Astrocyte (in vitro differentiated cells and primary cell): Measurements from ENCODE around the gene SHROOM3. TPM values are rescaled to one million over a fixed set of nuclear protein-coding genes. Genes with fewer than 3 reads are reported as not detected.

Experiments used
- DNase-seq: peaks from one replicate; pipeline ENCODE4 v3.0.0-alpha.2; 2010; ENCODE audit warnings: low read depth
- FAIRE-seq: peaks from 2 replicates; lab custom pipeline; 2011; peaks lifted over from hg19 to GRCh38; lab: Jason Lieb, UNC
- H2AFZ ChIP-seq: 2 replicates; pipeline ENCODE4 v1.6.0; 2012; ENCODE audit warnings: low read depth, low read length, inconsistent platforms
- H3K27ac ChIP-seq: 2 replicates; pipeline ENCODE4 v1.5.1; 2011; ENCODE audit warnings: low read depth, low read length, inconsistent platforms
- H3K27me3 ChIP-seq: 2 replicates; pipeline ENCODE4 v1.6.0; 2011; ENCODE audit warnings: low read length, inconsistent platforms; ENCODE audit not compliant: insufficient read depth
- H3K36me3 ChIP-seq: 2 replicates; pipeline ENCODE4 v1.5.1; 2011; ENCODE audit warnings: low read length, inconsistent platforms; ENCODE audit not compliant: insufficient read depth
- H3K4me1 ChIP-seq: 2 replicates; pipeline ENCODE4 v1.5.1; 2011; ENCODE audit warnings: low read length, inconsistent platforms; ENCODE audit not compliant: insufficient read depth
- H3K4me2 ChIP-seq: 2 replicates; pipeline ENCODE4 v1.6.0; 2012; ENCODE audit warnings: low read length, inconsistent platforms
- H3K4me3 ChIP-seq: 2 replicates; pipeline ENCODE4 v1.5.1; 2011; ENCODE audit warnings: low read depth, mild to moderate bottlenecking, low read length, inconsistent platforms; ENCODE audit not compliant: insufficient read depth
- H3K79me2 ChIP-seq: 2 replicates; pipeline ENCODE4 v1.6.0; 2012; ENCODE audit warnings: mild to moderate bottlenecking, low read length, inconsistent platforms; ENCODE audit not compliant: insufficient read depth
- H3K9ac ChIP-seq: 2 replicates; pipeline ENCODE4 v1.6.0; 2012; ENCODE audit warnings: mild to moderate bottlenecking, low read length, inconsistent platforms
- H3K9me3 ChIP-seq: 2 replicates; pipeline ENCODE4 v1.5.1; 2012; ENCODE audit warnings: low read depth, mild to moderate bottlenecking, low read length, inconsistent platforms; ENCODE audit not compliant: insufficient read depth
- H4K20me1 ChIP-seq: 2 replicates; pipeline ENCODE4 v1.6.0; 2012; ENCODE audit warnings: low read length, inconsistent platforms; ENCODE audit not compliant: insufficient read depth
- H3K27ac Mint-ChIP-seq: one replicate; pipeline ENCODE4 v1.8.0; 2021; ENCODE audit warnings: mild to moderate bottlenecking, mixed read lengths; ENCODE audit not compliant: unreplicated experiment
- H3K27me3 Mint-ChIP-seq: one replicate; pipeline ENCODE4 v1.8.0; 2021; ENCODE audit warnings: low read depth, mixed read lengths; ENCODE audit not compliant: unreplicated experiment
- H3K36me3 Mint-ChIP-seq: one replicate; pipeline ENCODE4 v1.8.0; 2021; ENCODE audit warnings: low read depth, mixed read lengths; ENCODE audit not compliant: unreplicated experiment
- H3K4me1 Mint-ChIP-seq: one replicate; pipeline ENCODE4 v1.8.0; 2021; ENCODE audit warnings: low read depth, mixed read lengths; ENCODE audit not compliant: unreplicated experiment
- H3K4me3 Mint-ChIP-seq: one replicate; pipeline ENCODE4 v1.8.0; 2021; ENCODE audit warnings: mild to moderate bottlenecking, moderate library complexity, mixed read lengths; ENCODE audit not compliant: unreplicated experiment
- H3K9me3 Mint-ChIP-seq: one replicate; pipeline ENCODE4 v1.8.0; 2021; ENCODE audit warnings: mild to moderate bottlenecking, mixed read lengths; ENCODE audit not compliant: unreplicated experiment
- CTCF ChIP-seq: IDR thresholded peaks from 2 replicates; pipeline ENCODE4 v1.5.1; 2011; ENCODE audit warnings: low read depth, mild to moderate bottlenecking, inconsistent platforms, low read length, moderate library complexity; ENCODE audit not compliant: insufficient read depth
- EZH2 ChIP-seq: IDR thresholded peaks from 2 replicates; pipeline ENCODE4 v1.6.1; 2012; ENCODE audit warnings: mild to moderate bottlenecking, low read length, inconsistent platforms; ENCODE audit not compliant: insufficient read depth
- total RNA-seq: library from RNA; stranded (reverse); gene quantifications from 2 replicates; pipeline ENCODE4 v1.2.1, GENCODE V29; 2021

The SHROOM3 gene
- total RNA-seq, 1 donor from 2014 or later, result 64.6 TPM

- H3K9me3 ChIP-seq, result no peaks in the 10 kb centered on the region
- no peaks in the 10 kb centered on the region for H4K20me1 ChIP-seq
- no peaks in the 10 kb centered on the region for H3K27me3 Mint-ChIP-seq
- H3K9ac ChIP-seq, result peak overlapping the region; percentile 76
- peak; percentile 31 for DNase-seq
- peak overlapping the region; percentile 92 for H3K27ac Mint-ChIP-seq
- no peaks in the 10 kb centered on the region for H3K9me3 Mint-ChIP-seq
- H3K79me2 ChIP-seq, result peaks cover 33% of the 10 kb centered on the region
- peaks cover 4% of the 10 kb centered on the region for H3K4me1 ChIP-seq
- peaks cover 22% of the 10 kb centered on the region for H3K4me1 Mint-ChIP-seq
- no peak for TF ChIP-seq EZH2
- peak; percentile 2 for TF ChIP-seq CTCF
- peak overlapping the region; percentile 88 for H3K4me3 Mint-ChIP-seq
- peak overlapping the region; percentile 73 for H2AFZ ChIP-seq
- peak overlapping the region; percentile 84 for H3K4me2 ChIP-seq
- H3K27ac ChIP-seq, result peak overlapping the region; percentile 46
- H3K36me3 ChIP-seq, result no peaks in the 10 kb centered on the region
- H3K4me3 ChIP-seq, result peak overlapping the region; percentile 58
- peak; percentile 89 for FAIRE-seq
- H3K36me3 Mint-ChIP-seq, result peaks cover 11% of the 10 kb centered on the region
- no peaks in the 10 kb centered on the region for H3K27me3 ChIP-seq
Measured at GRCh38 chr4:76435528-76436319, 695 bp downstream of the SHROOM3 start.

- no peaks in the 10 kb centered on the region for H3K27me3 ChIP-seq
- H3K79me2 ChIP-seq, result peaks cover 43% of the 10 kb centered on the region
- Mint-ChIP-seq H3K27ac (no peak overlapping the region), H3K9me3 (no peaks in the 10 kb centered on the region), H3K4me3 (no peak overlapping the region), H3K36me3 (peaks cover 13% of the 10 kb centered on the region), H3K4me1 (peaks cover 11% of the 10 kb centered on the region), H3K27me3 (no peaks in the 10 kb centered on the region)
- no peak for FAIRE-seq
- DNase-seq, result no peak
- H3K4me3 ChIP-seq, result no peak overlapping the region
- TF ChIP-seq CTCF (no peak), EZH2 (no peak)
- H4K20me1 ChIP-seq, result no peaks in the 10 kb centered on the region
- H3K9ac ChIP-seq, result no peak overlapping the region
- H3K9me3 ChIP-seq, result no peaks in the 10 kb centered on the region
- no peak overlapping the region for H3K4me2 ChIP-seq
- H2AFZ ChIP-seq, result no peak overlapping the region
- peaks cover 4% of the 10 kb centered on the region for H3K4me1 ChIP-seq
- H3K36me3 ChIP-seq, result no peaks in the 10 kb centered on the region
- no peak overlapping the region for H3K27ac ChIP-seq
Measured at GRCh38 chr4:76439491-76439890, 4.5 kb downstream of the SHROOM3 start.

GRCh38 chr4:76441881-76442280 lies 6.9 kb downstream of the SHROOM3 start:
- H3K36me3 ChIP-seq, result no peaks in the 10 kb centered on the region
- Mint-ChIP-seq H3K4me3 (no peak overlapping the region), H3K27me3 (no peaks in the 10 kb centered on the region), H3K9me3 (no peaks in the 10 kb centered on the region), H3K36me3 (peaks cover 15% of the 10 kb centered on the region), H3K4me1 (peaks cover 14% of the 10 kb centered on the region), H3K27ac (no peak overlapping the region)
- no peak overlapping the region for H3K27ac ChIP-seq
- TF ChIP-seq EZH2, result no peak
- TF ChIP-seq CTCF, result no peak
- H2AFZ ChIP-seq, result no peak overlapping the region
- no peak for FAIRE-seq
- no peak overlapping the region for H3K9ac ChIP-seq
- no peak overlapping the region for H3K4me3 ChIP-seq
- H4K20me1 ChIP-seq, result no peaks in the 10 kb centered on the region
- no peaks in the 10 kb centered on the region for H3K27me3 ChIP-seq
- DNase-seq, result no peak
- H3K9me3 ChIP-seq, result no peaks in the 10 kb centered on the region
- peaks cover 3% of the 10 kb centered on the region for H3K4me1 ChIP-seq
- H3K4me2 ChIP-seq, result no peak overlapping the region
- H3K79me2 ChIP-seq, result peaks cover 47% of the 10 kb centered on the region
